Forelimb muscle (tissue), 1 donor: ENCODE data around the gene CENPK. TPM values are rescaled to one million over a fixed set of nuclear protein-coding genes. Genes with fewer than 3 reads are reported as not detected.

Experiments
- polyA plus RNA-seq: library from polyadenylated mRNA; unstranded; fragments of 120-200 nt; gene quantifications from one replicate; pipeline ENCODE4 v1.2.1, GENCODE V29; 2013; ENCODE audit not compliant: insufficient read length

The CENPK gene
- polyA plus RNA-seq, 1 donor = 12.6 TPM

Other genes starting within 250 kb of the CENPK start
- gene ADAMTS6, start 81.2 kb downstream of the CENPK start, polyA plus RNA-seq = 0.89 TPM
- gene PPWD1, start 128 bp upstream of the CENPK start, polyA plus RNA-seq = 42.1 TPM
- gene TRIM23, start 61.2 kb upstream of the CENPK start, polyA plus RNA-seq = 19.2 TPM
- 2.4 TPM for gene SHLD3, start 61.9 kb upstream of the CENPK start, polyA plus RNA-seq
- gene TRAPPC13, start 61.9 kb upstream of the CENPK start, polyA plus RNA-seq = 18.5 TPM
- 7.6 TPM for gene SGTB, start 158.9 kb upstream of the CENPK start, polyA plus RNA-seq
- gene NLN, start 159.0 kb upstream of the CENPK start, polyA plus RNA-seq = 19.1 TPM